GM21367 (cell line): ENCODE measurements around the gene OR5M8.

Source experiments
- ATAC-seq: cut with Tn5 transposase; IDR thresholded peaks from one replicate; pipeline ENCODE4 v1.9.1; 2021; ENCODE audit not compliant: unreplicated experiment

The OR5M8 gene

DNA sequence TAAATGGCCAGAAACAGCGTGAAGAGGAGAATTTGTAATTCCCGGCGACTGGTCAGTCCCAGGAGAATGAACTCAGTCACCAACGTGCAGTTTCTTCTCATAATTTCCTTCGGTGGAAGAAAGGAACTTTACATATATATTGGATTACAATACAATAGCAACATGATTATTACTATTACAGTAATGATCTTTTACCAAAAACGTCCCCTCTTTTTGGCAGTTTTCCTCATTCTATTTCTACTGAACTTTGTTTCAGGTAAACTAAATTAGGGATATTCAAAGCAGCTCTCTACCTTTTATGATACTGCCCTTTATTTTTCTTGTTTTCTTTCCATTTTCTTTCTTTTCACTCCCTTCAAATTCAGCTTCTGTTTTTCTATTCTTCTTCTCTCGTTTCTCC is at the start of gene OR5M8:
Gene OR5M8 (minus strand): TSS at position 101 of the 400 bp plus-strand sequence. CDS start 0 bp downstream, at position 101.
- ATAC-seq, result no peak

GRCh38 chr11:56533054-56533740 is 42.0 kb upstream of the OR5M8 start:
- ATAC-seq, result no peak

DNA sequence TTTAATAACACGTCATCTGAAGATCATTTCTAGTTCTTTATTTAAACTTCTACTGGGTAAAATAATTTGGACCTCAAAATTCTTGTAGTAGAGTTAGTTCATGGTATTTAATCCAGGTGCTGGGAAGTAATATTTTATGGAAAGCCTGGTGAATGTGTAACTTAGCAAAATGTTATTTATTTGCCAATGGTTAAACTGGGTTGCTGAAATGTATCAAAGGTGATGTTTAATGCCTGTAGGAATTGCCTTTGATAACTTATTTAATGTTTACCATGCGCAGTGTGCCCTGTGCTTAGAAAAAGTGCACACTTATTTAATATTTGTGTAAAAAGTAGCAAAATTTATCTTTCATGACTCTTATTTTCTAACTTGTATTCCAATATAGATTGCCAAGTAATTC is 40.7 kb upstream of the OR5M8 start:
- ATAC-seq, result no peak

- no peak for ATAC-seq
Measured at GRCh38 chr11:56522008-56522407, 30.8 kb upstream of the OR5M8 start.

DNA sequence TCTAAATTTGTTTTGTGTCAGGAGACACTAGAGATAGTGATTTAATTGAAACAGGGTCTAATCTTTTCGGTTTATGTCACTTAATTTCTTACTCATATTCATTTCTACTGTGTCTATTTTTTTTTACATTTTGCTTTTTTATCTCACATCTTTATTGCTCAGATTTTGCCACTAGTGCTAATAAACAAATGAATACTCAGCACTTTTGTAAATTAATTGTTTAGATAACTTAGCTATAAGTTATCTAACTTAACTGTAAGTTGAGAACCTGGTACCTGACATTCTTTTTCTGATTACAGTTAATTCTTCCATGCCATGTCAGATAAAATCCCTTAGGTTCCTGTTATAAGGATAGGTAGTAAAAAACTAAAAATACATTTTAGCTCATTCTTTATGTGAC is 22.1 kb upstream of the OR5M8 start:
- ATAC-seq, result no peak

- ATAC-seq, result no peak
Measured at GRCh38 chr11:56509439-56509838, 18.3 kb upstream of the OR5M8 start.

- ATAC-seq, result no peak
Measured at GRCh38 chr11:56497010-56497409, 5.8 kb upstream of the OR5M8 start.

- no peak for ATAC-seq
Measured at GRCh38 chr11:56495117-56495516, 3.9 kb upstream of the OR5M8 start.

- no peak for ATAC-seq
Measured at GRCh38 chr11:56486801-56487200, 4.4 kb downstream of the OR5M8 start.

- ATAC-seq, result no peak
Measured at GRCh38 chr11:56474729-56475235, 16.4 kb downstream of the OR5M8 start.

DNA sequence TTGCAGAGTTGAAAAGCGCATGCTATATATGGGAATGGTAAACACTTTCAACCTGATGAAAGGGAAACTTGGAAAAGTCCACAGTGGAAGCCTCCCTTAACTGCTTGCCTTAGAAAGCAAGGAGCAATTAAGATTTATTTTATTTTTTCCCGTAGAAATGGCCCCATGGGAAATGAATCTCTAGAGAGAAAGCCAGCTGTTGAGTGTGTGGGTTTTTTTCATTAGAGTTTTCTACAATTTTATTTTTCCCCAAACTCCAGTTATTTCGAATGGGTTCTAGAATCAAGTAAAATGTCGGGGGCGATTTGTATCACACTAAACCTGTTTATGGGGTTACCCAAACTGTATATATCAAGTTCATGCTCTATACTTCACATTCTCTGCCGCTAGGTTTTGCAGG is 17.9 kb downstream of the OR5M8 start, which contains the start of gene OR5M3:
Gene OR5M3 (minus strand): TSS at position 101 of the 400 bp plus-strand sequence. CDS start 2,855 bp downstream, outside the sequence.
- ATAC-seq, result no peak

DNA sequence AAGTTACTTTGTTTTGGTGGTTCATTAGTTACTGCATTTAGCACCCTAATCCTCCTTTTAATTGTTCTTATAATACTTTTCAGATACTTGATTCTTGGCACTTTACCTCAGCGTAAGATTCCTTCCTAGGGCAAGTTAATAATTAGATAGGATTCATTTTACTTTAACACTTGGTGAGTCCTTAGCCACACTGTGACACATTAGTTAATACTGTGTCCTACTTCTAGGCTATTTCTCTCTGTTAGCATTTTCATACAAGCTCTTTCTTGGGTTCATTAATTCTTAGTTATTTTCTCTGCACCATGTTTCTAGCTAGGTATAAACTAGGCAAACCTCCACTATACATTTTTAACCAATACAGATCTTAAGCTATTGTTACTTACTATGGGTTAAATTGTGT is 34.1 kb downstream of the OR5M8 start:
- ATAC-seq, result no peak

- ATAC-seq, result no peak
Measured at GRCh38 chr11:56453521-56453920, 37.6 kb downstream of the OR5M8 start.
